GM12878 (cell line): Measurements from ENCODE around the gene PPP1R7. TPM values are rescaled to one million over a fixed set of nuclear protein-coding genes. Genes with fewer than 3 reads are reported as not detected.
A peak's percentile ranks its signal among the peaks of the same experiment; 100 is the strongest.

Source experiments
- ATAC-seq: fragments of 200-7000 bp; cut with Tn5 transposase; 3 replicates; pipeline ENCODE4 v1.9.1; 2020; ENCODE audit warnings: mild to moderate bottlenecking, moderate library complexity
- BruUV-seq: library from RNA; stranded (reverse); fragments of 400-500 nt; replicated peaks from 2 replicates; lab custom pipeline; 2021; lab: Mats Ljungman, UMichigan
- CTCF ChIA-PET: fragments of 300-600 bp; sonication (Branson Sonifier 250); formaldehyde crosslinking; extraction: SDS; loops from one replicate; lab custom pipeline; 2021; ENCODE audit warnings: inconsistent platforms; lab: Yijun Ruan, JAX
- POLR2A ChIA-PET: fragments of 350-600 bp; formaldehyde crosslinking; extraction: SDS; loops from one replicate; lab custom pipeline; 2021; ENCODE audit warnings: inconsistent platforms; lab: Charles Lee
- RAD21 ChIA-PET: fragments of 300-600 bp; sonication (Branson Sonifier 250); formaldehyde crosslinking; loops from one replicate; lab custom pipeline; 2023; ENCODE audit warnings: antibody characterized with exemption; ENCODE audit not compliant: unreplicated experiment; lab: Charles Lee
- SMC1A ChIA-PET: fragments of 300-600 bp; sonication (Branson Sonifier 250); formaldehyde crosslinking; loops from one replicate; lab custom pipeline; 2023; ENCODE audit not compliant: unreplicated experiment, uncharacterized antibody; lab: Charles Lee
- DNase-seq: peaks from one replicate; pipeline ENCODE4 v3.0.0-alpha.2; 2011; ENCODE audit warnings: low read depth, low spot score
- FAIRE-seq: peaks from 3 replicates; lab custom pipeline; 2011; peaks lifted over from hg19 to GRCh38; lab: Jason Lieb, UNC
- H2AFZ ChIP-seq: 2 replicates; pipeline ENCODE4 v1.6.0; 2011; ENCODE audit warnings: low read depth, low read length, control low read depth; ENCODE audit not compliant: control insufficient read depth
- H3K27ac ChIP-seq: 2 replicates; pipeline ENCODE4 v1.5.1; 2011; ENCODE audit warnings: control low read depth; ENCODE audit not compliant: control insufficient read depth, insufficient read depth
- H3K27me3 ChIP-seq, 2 experiments: replicated peaks in 1 of 2; 2 replicates each; pipeline versions ENCODE4 v1.6.0 to v1.6.1; 2011; ENCODE audit warnings: low read length in 1 of 2; ENCODE audit not compliant: control insufficient read depth in 2 of 2, insufficient read depth in 2 of 2
- H3K36me3 ChIP-seq, 2 experiments: 2 replicates each; pipeline ENCODE4 v1.5.1; 2011; ENCODE audit warnings: low read length in 1 of 2; ENCODE audit not compliant: control insufficient read depth in 2 of 2, insufficient read depth in 2 of 2
- H3K4me1 ChIP-seq: 2 replicates; pipeline ENCODE4 v1.6.1; 2011; ENCODE audit warnings: mild to moderate bottlenecking, low read length, moderate library complexity, mixed read lengths; ENCODE audit not compliant: control insufficient read depth, insufficient read depth
- H3K4me2 ChIP-seq: 2 replicates; pipeline ENCODE4 v1.6.0; 2011; ENCODE audit warnings: control low read depth; ENCODE audit not compliant: control insufficient read depth, insufficient read depth
- H3K4me3 ChIP-seq: fragments of 200-600 bp; sonication (generic); 2 replicates; pipeline ENCODE4 v1.5.1; 2016
- H3K79me2 ChIP-seq: 2 replicates; pipeline ENCODE4 v1.6.0; 2011; ENCODE audit warnings: low read length; ENCODE audit not compliant: control insufficient read depth, insufficient read depth
- H3K9ac ChIP-seq: 2 replicates; pipeline ENCODE4 v1.8.0; 2011; ENCODE audit warnings: low read length, control low read depth, mixed read lengths; ENCODE audit not compliant: control insufficient read depth, insufficient read depth
- H3K9me3 ChIP-seq: replicated peaks from 3 replicates; pipeline ENCODE4 v1.5.1; 2011; ENCODE audit warnings: mild to moderate bottlenecking, low read length; ENCODE audit not compliant: control insufficient read depth, insufficient read depth
- H4K20me1 ChIP-seq: 2 replicates; pipeline ENCODE4 v1.6.0; 2011; ENCODE audit not compliant: control insufficient read depth, insufficient read depth
- ATF2 ChIP-seq: IDR thresholded peaks from 2 replicates; pipeline ENCODE4 v1.6.1; 2012; ENCODE audit warnings: low read length, inconsistent platforms
- CBX3 ChIP-seq: fragments of 200-600 bp; sonication (generic); IDR thresholded peaks from 2 replicates; pipeline ENCODE4 v1.6.1; 2016; ENCODE audit warnings: low read depth, borderline replicate concordance
- NR2F1 ChIP-seq: fragments of 450-650 bp; conservative IDR thresholded peaks from 2 replicates; pipeline ENCODE4 v1.6.1; 2017; ENCODE audit warnings: mild to moderate bottlenecking
- SPI1 ChIP-seq: IDR thresholded peaks from 2 replicates; pipeline ENCODE4 v1.6.1; 2011; ENCODE audit warnings: low read depth, mild to moderate bottlenecking, low read length, moderate library complexity, borderline replicate concordance; ENCODE audit not compliant: insufficient read depth
- ZNF274 ChIP-seq: IDR thresholded peaks from one replicate; pipeline ENCODE4 v1.8.0; 2011; ENCODE audit not compliant: insufficient read length, insufficient read depth
- ZNF622 ChIP-seq: fragments of 450-650 bp; IDR thresholded peaks from 2 replicates; pipeline ENCODE4 v1.6.1; 2017; ENCODE audit warnings: mild to moderate bottlenecking, inconsistent platforms
- WGBS: methylation state at CpG from one replicate; pipeline ENCODE4 v1.1.6; 2016; ENCODE audit warnings: low lambda C conversion rate; ENCODE audit not compliant: insufficient replicate concordance, insufficient coverage; ENCODE audit errors: missing lambda C conversion rate; 5-methylcytosine and 5-hydroxymethylcytosine counted together
- in situ Hi-C: fragments of 300-500 bp; cut with MboI; formaldehyde crosslinking; loops from 9 replicates; pipeline ENCODE4 v1.14.3; 2018; ENCODE audit warnings: mixed read lengths
- intact Hi-C: fragments of 100-400 bp; cut with micrococcal nuclease; formaldehyde crosslinking; loops from one replicate; pipeline ENCODE4 v1.14.2; 2022; ENCODE audit not compliant: unreplicated experiment
- polyA plus RNA-seq, 11 experiments: library from polyadenylated mRNA; depleted of rRNA in 4 of 11; unstranded in 6 of 11; stranded (reverse) in 5 of 11; fragments of >200 nt; fragmentation: Nextera tagmentation in 4 of 11; fragmentation: Illumina TruSeq in 1 of 11; extraction: Ambion mirVana in 4 of 11; extraction: Trizol in 1 of 11; gene quantifications; 1 replicate in 1 of 11; 2 replicates in 10 of 11; pipeline versions ENCODE4 v1.2.1 to v1.2.3, GENCODE V29; 2011 to 2016; ENCODE audit warnings: inconsistent platforms in 2 of 11, missing spikeins in 2 of 11, low read depth in 1 of 11
- total RNA-seq, 4 experiments: library from RNA; depleted of rRNA in 3 of 4; stranded (reverse); fragments of >200 nt in 3 of 4; fragmentation: Illumina TruSeq in 1 of 4; extraction: Trizol in 1 of 4; gene quantifications; 2 replicates each; pipeline versions ENCODE4 v1.2.1 to v1.2.3, GENCODE V29; 2013 to 2021

Gene PPP1R7
- total and polyA plus RNA-seq, 10 of the 15 experiments (the other 5 are each of a cell fraction or from before 2014, with no cell fraction given) = 78.5 to 174 (median 93.7) TPM

- FAIRE-seq (no peak), DNase-seq (no peak), ATAC-seq (no peak)
- Histone ChIP-seq H3K27me3 (no peaks in the 10 kb centered on the region), H3K9me3 (no peaks in the 10 kb centered on the region), H3K4me1 (peaks cover 3% of the 10 kb centered on the region; the same call in 1 of the 2 replicates), H3K4me2 (no peak overlapping the region), H3K36me3 (peaks cover 8 to 37% of the 10 kb centered on the region in 2 experiments; a peak in 3 of 4 replicates), H2AFZ (no peak overlapping the region), H3K9ac (no peak overlapping the region), H3K79me2 (peaks cover 3% of the 10 kb centered on the region), H3K4me3 (no peak overlapping the region), H3K27ac (no peak overlapping the region), H4K20me1 (no peaks in the 10 kb centered on the region)
- RAD21 ChIA-PET = no interaction called here
- intact Hi-C loops (no loop called here), in situ Hi-C loops (no loop called here)
- no TSS peak for BruUV-seq
- 87% methylated on average over 5 of the region's 5 CpGs for WGBS
- POLR2A ChIA-PET = interaction anchor here (0.6 kb wide), 1 partner anchor 937 kb away, joined by 3 read pairs; no protein-coding TSS in a partner anchor
- CTCF ChIA-PET = interaction anchor here (1.0 to 1.4 kb wide), 2 partner anchors 79 to 167 kb away, joined by 3 to 4 read pairs; no protein-coding TSS in a partner anchor
- TF ChIP-seq SPI1 = peak; percentile 69; the same call in 1 of the 2 replicates
- TF ChIP-seq CBX3 = no peak
- SMC1A ChIA-PET = interaction anchor here (0.6 to 1.2 kb wide), 2 partner anchors 19 to 37 kb away, joined by 4 to 5 read pairs; no protein-coding TSS in a partner anchor
Observed at GRCh38 chr2:241156971-241157441, 6.7 kb downstream of the PPP1R7 start.

- WGBS = 67% methylated on average over 9 of the region's 9 CpGs
- SMC1A ChIA-PET = no interaction called here
- no peaks in the 10 kb centered on the region; the same call in 1 of the 2 replicates for H3K4me1 ChIP-seq
- DNase-seq (no peak), FAIRE-seq (no peak), ATAC-seq (no peak)
- RAD21 ChIA-PET = no interaction called here
- no peaks in the 10 kb centered on the region for H4K20me1 ChIP-seq
- in situ Hi-C loops (no loop called here), intact Hi-C loops (no loop called here)
- H3K4me2 ChIP-seq = no peak overlapping the region
- peaks cover 8 to 40% of the 10 kb centered on the region in 2 experiments for H3K36me3 ChIP-seq
- no peak overlapping the region for H3K9ac ChIP-seq
- H3K27ac ChIP-seq = no peak overlapping the region
- TF ChIP-seq ZNF274 = no peak
- TF ChIP-seq ZNF622 = no peak
- no peak for TF ChIP-seq ATF2
- TF ChIP-seq NR2F1 = no peak
- POLR2A ChIA-PET = no interaction called here
- no peaks in the 10 kb centered on the region for H3K27me3 ChIP-seq
- BruUV-seq = no TSS peak
- CTCF ChIA-PET = interaction anchor here (1.4 kb wide), 1 partner anchor 166 kb away, joined by 3 read pairs; no protein-coding TSS in a partner anchor
- H2AFZ ChIP-seq = no peak overlapping the region
- H3K79me2 ChIP-seq = no peaks in the 10 kb centered on the region; the same call in 1 of the 2 replicates
- no peaks in the 10 kb centered on the region for H3K9me3 ChIP-seq
- H3K4me3 ChIP-seq = no peak overlapping the region
Observed at GRCh38 chr2:241157841-241158545, 7.7 kb downstream of the PPP1R7 start.
